ENCODE measurements around the gene LSM4. TPM values are rescaled to one million over a fixed set of nuclear protein-coding genes. Genes with fewer than 3 reads are reported as not detected.

Gene LSM4
- total RNA-seq, 1 donor from 2014 or later: 73.0 TPM

- Mint-ChIP-seq H3K36me3 (ENCODE audit: low read depth) (peaks cover 22% of the 10 kb centered on the region), H3K9me3 (ENCODE audit: low read depth) (no peaks in the 10 kb centered on the region), H3K27me3 (ENCODE audit: low read depth) (no peaks in the 10 kb centered on the region), H3K4me3 (ENCODE audit: unreplicated experiment) (no peak overlapping the region), H3K27ac (ENCODE audit: unreplicated experiment) (no peak overlapping the region), H3K4me1 (ENCODE audit: low read depth) (no peaks in the 10 kb centered on the region)
- DNase-seq (ENCODE audit: low spot score): no peak
- TF ChIP-seq CTCF (IDR thresholded peaks at IDR 0.05): no peak
Measured at GRCh38 chr19:18266771-18267686, 55.8 kb downstream of the LSM4 start.

GRCh38 chr19:18265582-18265981 is 57.3 kb downstream of the LSM4 start:
- DNase-seq (ENCODE audit: low spot score): no peak
- Mint-ChIP-seq H3K4me3 (ENCODE audit: unreplicated experiment) (no peak overlapping the region), H3K27me3 (ENCODE audit: low read depth) (no peaks in the 10 kb centered on the region), H3K36me3 (ENCODE audit: low read depth) (peaks cover 22% of the 10 kb centered on the region), H3K4me1 (ENCODE audit: low read depth) (no peaks in the 10 kb centered on the region), H3K9me3 (ENCODE audit: low read depth) (no peaks in the 10 kb centered on the region), H3K27ac (ENCODE audit: unreplicated experiment) (no peak overlapping the region)
- no peak for TF ChIP-seq CTCF (IDR thresholded peaks at IDR 0.05)

- Mint-ChIP-seq H3K9me3 (ENCODE audit: low read depth) (no peaks in the 10 kb centered on the region), H3K27ac (ENCODE audit: unreplicated experiment) (no peak overlapping the region), H3K36me3 (ENCODE audit: low read depth) (peaks cover 22% of the 10 kb centered on the region), H3K27me3 (ENCODE audit: low read depth) (no peaks in the 10 kb centered on the region), H3K4me3 (ENCODE audit: unreplicated experiment) (no peak overlapping the region), H3K4me1 (ENCODE audit: low read depth) (no peaks in the 10 kb centered on the region)
- no peak for DNase-seq (ENCODE audit: low spot score)
- TF ChIP-seq CTCF (IDR thresholded peaks at IDR 0.05): no peak
Measured at GRCh38 chr19:18264971-18265540, 57.8 kb downstream of the LSM4 start.

GRCh38 chr19:18264137-18264854 is 58.6 kb downstream of the LSM4 start:
- H3K27ac Mint-ChIP-seq (ENCODE audit: unreplicated experiment): no peak overlapping the region
- no peaks in the 10 kb centered on the region for H3K27me3 Mint-ChIP-seq (ENCODE audit: low read depth)
- no peaks in the 10 kb centered on the region for H3K4me1 Mint-ChIP-seq (ENCODE audit: low read depth)
- H3K9me3 Mint-ChIP-seq (ENCODE audit: low read depth): no peaks in the 10 kb centered on the region
- H3K4me3 Mint-ChIP-seq (ENCODE audit: unreplicated experiment): no peak overlapping the region
- no peak for TF ChIP-seq CTCF (IDR thresholded peaks at IDR 0.05)
- H3K36me3 Mint-ChIP-seq (ENCODE audit: low read depth): peaks cover 22% of the 10 kb centered on the region
- no peak for DNase-seq (ENCODE audit: low spot score)
